HEK293 (cell line): ENCODE results near the gene CLEC16A.

ENCODE experiments used
- CTCF ChIA-PET: fragments of 350-600 bp; formaldehyde crosslinking; extraction: SDS; loops from one replicate; lab custom pipeline; 2021; ENCODE audit warnings: antibody characterized with exemption; lab: Yijun Ruan, JAX
- POLR2A ChIA-PET: fragments of 300-600 bp; formaldehyde crosslinking; extraction: SDS; loops from one replicate; lab custom pipeline; 2020; ENCODE audit warnings: antibody characterized with exemption, inconsistent platforms; lab: Yijun Ruan, JAX
- H3K27ac ChIP-seq: fragments of 200-500 bp; sonication (Bioruptor generic); 2 replicates; pipeline ENCODE4 v1.5.1; 2014; ENCODE audit warnings: low read depth, low read length, control low read depth, inconsistent platforms; ENCODE audit errors: extremely low read depth
- H3K36me3 ChIP-seq, 2 experiments: fragments of 200-500 bp in 1 of 2; sonication (Bioruptor generic) in 1 of 2; 1 replicate in 1 of 2; 2 replicates in 1 of 2; pipeline ENCODE4 v1.5.1; 2014 to 2017; ENCODE audit warnings: inconsistent platforms in 2 of 2, low read length in 2 of 2; ENCODE audit not compliant: control insufficient read depth in 2 of 2, insufficient read depth in 1 of 2
- H3K4me1 ChIP-seq: fragments of 200-500 bp; sonication (Bioruptor generic); 2 replicates; pipeline ENCODE4 v1.5.1; 2014; ENCODE audit warnings: mild to moderate bottlenecking, low read length, inconsistent platforms; ENCODE audit not compliant: control insufficient read depth, insufficient read depth
- H3K4me3 ChIP-seq: 2 replicates; pipeline ENCODE4 v1.5.1; 2011; ENCODE audit warnings: low read depth, mild to moderate bottlenecking, control low read depth, low read length, moderate library complexity
- H3K9me3 ChIP-seq: fragments of 200-500 bp; sonication (Bioruptor generic); 2 replicates; pipeline ENCODE4 v1.5.1; 2014; ENCODE audit warnings: low read depth, low read length, inconsistent platforms; ENCODE audit not compliant: control insufficient read depth, insufficient read depth
- GLI2 ChIP-seq: fragments of 450-650 bp; formaldehyde crosslinking; IDR thresholded peaks from 2 replicates; pipeline ENCODE4; 2017; ENCODE audit warnings: missing biosample characterization, missing genetic modification characterization, low read depth, borderline replicate concordance
- GLIS2 ChIP-seq: fragments of 450-650 bp; formaldehyde crosslinking; IDR thresholded peaks from 2 replicates; pipeline ENCODE4 v1.5.1; 2016; ENCODE audit warnings: missing biosample characterization, missing genetic modification characterization
- KLF16 ChIP-seq: fragments of 450-650 bp; formaldehyde crosslinking; IDR thresholded peaks from 2 replicates; pipeline ENCODE4 v1.5.1; 2017; ENCODE audit warnings: missing biosample characterization, missing genetic modification characterization
- KLF9 ChIP-seq: fragments of 450-650 bp; formaldehyde crosslinking; IDR thresholded peaks from 2 replicates; pipeline ENCODE4 v1.5.1; 2016; ENCODE audit warnings: missing biosample characterization, missing genetic modification characterization, low read depth
- SALL2 ChIP-seq: fragments of 450-650 bp; formaldehyde crosslinking; IDR thresholded peaks from 2 replicates; pipeline ENCODE4 v1.5.0; 2017; ENCODE audit warnings: missing biosample characterization, mild to moderate bottlenecking, missing genetic modification characterization, borderline replicate concordance
- SCRT2 ChIP-seq: fragments of 450-650 bp; formaldehyde crosslinking; IDR thresholded peaks from 2 replicates; pipeline ENCODE4 v1.5.1; 2016; ENCODE audit warnings: missing biosample characterization, missing genetic modification characterization
- SETDB1 ChIP-seq: IDR thresholded peaks from one replicate; pipeline ENCODE4 v1.6.1; 2017; ENCODE audit warnings: mild to moderate bottlenecking, low read length, moderate library complexity, mixed read lengths; ENCODE audit not compliant: insufficient read length
- YY1 ChIP-seq: fragments of 450-650 bp; formaldehyde crosslinking; IDR thresholded peaks from 2 replicates; pipeline ENCODE4 v1.5.1; 2018; ENCODE audit warnings: missing biosample characterization, missing genetic modification characterization
- YY2 ChIP-seq: fragments of 450-650 bp; formaldehyde crosslinking; IDR thresholded peaks from 2 replicates; pipeline ENCODE4 v1.5.1; 2016; ENCODE audit warnings: missing biosample characterization, missing genetic modification characterization
- ZBTB17 ChIP-seq: fragments of 450-650 bp; formaldehyde crosslinking; IDR thresholded peaks from 2 replicates; pipeline ENCODE4 v1.5.1; 2016; ENCODE audit warnings: missing biosample characterization, missing genetic modification characterization
- ZFP3 ChIP-seq: fragments of 450-650 bp; formaldehyde crosslinking; IDR thresholded peaks from 2 replicates; pipeline ENCODE4 v1.5.1; 2016; ENCODE audit warnings: low read depth, missing biosample characterization, missing genetic modification characterization
- ZFP69B ChIP-seq: fragments of 450-650 bp; formaldehyde crosslinking; IDR thresholded peaks from 2 replicates; pipeline ENCODE4 v1.5.1; 2016; ENCODE audit warnings: missing biosample characterization, missing genetic modification characterization
- ZNF114 ChIP-seq: fragments of 450-650 bp; formaldehyde crosslinking; IDR thresholded peaks from 2 replicates; pipeline ENCODE4 v1.5.0; 2017; ENCODE audit warnings: missing biosample characterization, missing genetic modification characterization
- ZNF169 ChIP-seq: fragments of 450-650 bp; formaldehyde crosslinking; IDR thresholded peaks from 2 replicates; pipeline ENCODE4 v1.5.1; 2016; ENCODE audit warnings: missing biosample characterization, missing genetic modification characterization
- ZNF341 ChIP-seq: fragments of 450-650 bp; formaldehyde crosslinking; IDR thresholded peaks from 2 replicates; pipeline ENCODE4; 2016; ENCODE audit warnings: low read depth, missing biosample characterization, missing genetic modification characterization
- ZNF701 ChIP-seq: fragments of 450-650 bp; formaldehyde crosslinking; IDR thresholded peaks from 2 replicates; pipeline ENCODE4 v1.5.1; 2016; ENCODE audit warnings: missing biosample characterization, missing genetic modification characterization
- ZNF768 ChIP-seq: fragments of 450-650 bp; formaldehyde crosslinking; IDR thresholded peaks from 2 replicates; pipeline ENCODE4 v1.5.1; 2018; ENCODE audit warnings: missing biosample characterization, mild to moderate bottlenecking, missing genetic modification characterization
- ZNF843 ChIP-seq: fragments of 450-650 bp; formaldehyde crosslinking; IDR thresholded peaks from 2 replicates; pipeline ENCODE4 v1.5.1; 2016; ENCODE audit warnings: missing biosample characterization, missing genetic modification characterization
- TF ChIP-seq, protein P1 (sequence below): fragments of 450-650 bp; formaldehyde crosslinking; conservative IDR thresholded peaks from 2 replicates; pipeline ENCODE4 v1.5.1; 2016; ENCODE audit warnings: low read depth, missing biosample characterization, missing genetic modification characterization
- TF ChIP-seq, protein P2 (sequence below): fragments of 450-650 bp; formaldehyde crosslinking; IDR thresholded peaks from 2 replicates; pipeline ENCODE4 v1.5.1; 2016; ENCODE audit warnings: missing biosample characterization, missing genetic modification characterization, low read depth
- TF ChIP-seq, protein P3 (sequence below): fragments of 450-650 bp; formaldehyde crosslinking; IDR thresholded peaks from 2 replicates; pipeline ENCODE4 v1.5.1; 2017; ENCODE audit warnings: missing biosample characterization, missing genetic modification characterization
- TF ChIP-seq, protein P4 (sequence below): fragments of 450-650 bp; formaldehyde crosslinking; IDR thresholded peaks from 2 replicates; pipeline ENCODE4 v1.5.1; 2016; ENCODE audit warnings: missing biosample characterization, missing genetic modification characterization
- TF ChIP-seq, protein P5 (sequence below): fragments of 450-650 bp; IDR thresholded peaks from 2 replicates; pipeline ENCODE4 v1.5.1; 2018; ENCODE audit warnings: missing biosample characterization, missing genetic modification characterization
- TF ChIP-seq, protein P6 (sequence below): fragments of 450-650 bp; formaldehyde crosslinking; IDR thresholded peaks from 2 replicates; pipeline ENCODE4 v1.5.1; 2016; ENCODE audit warnings: missing biosample characterization, missing genetic modification characterization

CLEC16A gene

DNA sequence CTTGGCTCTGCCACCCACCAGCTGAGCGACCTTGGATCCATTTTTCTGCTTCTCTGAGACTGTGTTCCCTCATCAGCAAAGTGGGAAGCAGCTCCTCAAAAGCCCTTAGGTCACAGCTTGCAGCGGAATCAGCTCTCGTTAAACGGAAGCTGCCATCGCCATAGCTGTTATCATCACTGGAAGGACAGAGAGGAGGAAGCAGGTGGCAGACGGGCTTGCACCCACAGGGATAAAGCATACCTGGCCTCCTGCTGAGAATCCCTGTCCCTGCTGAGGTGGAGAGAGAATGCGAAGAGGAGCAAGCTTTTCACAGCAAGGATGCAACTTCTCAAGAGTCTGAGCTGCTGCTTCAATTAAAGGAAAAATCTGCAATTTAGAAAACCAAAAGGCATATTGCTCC is 106.6 kb downstream of the CLEC16A start (continued):
- TF ChIP-seq, protein P1, sequence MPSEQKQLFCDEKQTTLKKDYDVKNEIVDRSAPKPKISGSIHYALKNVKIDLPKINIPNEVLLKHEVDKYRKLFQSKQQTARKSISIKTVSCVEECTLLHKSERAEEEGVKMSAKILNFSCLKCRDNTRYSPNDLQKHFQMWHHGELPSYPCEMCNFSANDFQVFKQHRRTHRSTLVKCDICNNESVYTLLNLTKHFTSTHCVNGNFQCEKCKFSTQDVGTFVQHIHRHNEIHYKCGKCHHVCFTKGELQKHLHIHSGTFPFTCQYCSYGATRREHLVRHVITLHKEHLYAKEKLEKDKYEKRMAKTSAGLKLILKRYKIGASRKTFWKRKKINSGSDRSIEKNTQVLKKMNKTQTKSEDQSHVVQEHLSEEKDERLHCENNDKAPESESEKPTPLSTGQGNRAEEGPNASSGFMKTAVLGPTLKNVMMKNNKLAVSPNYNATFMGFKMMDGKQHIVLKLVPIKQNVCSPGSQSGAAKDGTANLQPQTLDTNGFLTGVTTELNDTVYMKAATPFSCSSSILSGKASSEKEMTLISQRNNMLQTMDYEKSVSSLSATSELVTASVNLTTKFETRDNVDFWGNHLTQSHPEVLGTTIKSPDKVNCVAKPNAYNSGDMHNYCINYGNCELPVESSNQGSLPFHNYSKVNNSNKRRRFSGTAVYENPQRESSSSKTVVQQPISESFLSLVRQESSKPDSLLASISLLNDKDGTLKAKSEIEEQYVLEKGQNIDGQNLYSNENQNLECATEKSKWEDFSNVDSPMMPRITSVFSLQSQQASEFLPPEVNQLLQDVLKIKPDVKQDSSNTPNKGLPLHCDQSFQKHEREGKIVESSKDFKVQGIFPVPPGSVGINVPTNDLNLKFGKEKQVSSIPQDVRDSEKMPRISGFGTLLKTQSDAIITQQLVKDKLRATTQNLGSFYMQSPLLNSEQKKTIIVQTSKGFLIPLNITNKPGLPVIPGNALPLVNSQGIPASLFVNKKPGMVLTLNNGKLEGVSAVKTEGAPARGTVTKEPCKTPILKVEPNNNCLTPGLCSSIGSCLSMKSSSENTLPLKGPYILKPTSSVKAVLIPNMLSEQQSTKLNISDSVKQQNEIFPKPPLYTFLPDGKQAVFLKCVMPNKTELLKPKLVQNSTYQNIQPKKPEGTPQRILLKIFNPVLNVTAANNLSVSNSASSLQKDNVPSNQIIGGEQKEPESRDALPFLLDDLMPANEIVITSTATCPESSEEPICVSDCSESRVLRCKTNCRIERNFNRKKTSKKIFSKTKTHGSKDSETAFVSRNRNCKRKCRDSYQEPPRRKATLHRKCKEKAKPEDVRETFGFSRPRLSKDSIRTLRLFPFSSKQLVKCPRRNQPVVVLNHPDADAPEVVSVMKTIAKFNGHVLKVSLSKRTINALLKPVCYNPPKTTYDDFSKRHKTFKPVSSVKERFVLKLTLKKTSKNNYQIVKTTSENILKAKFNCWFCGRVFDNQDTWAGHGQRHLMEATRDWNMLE (tag by site-specific recombination): no peak
- TF ChIP-seq ZNF114 (no peak), KLF16 (tag by site-specific recombination) (no peak), GLIS2 (no peak), YY2 (tag by site-specific recombination) (no peak), SALL2 (tag by site-specific recombination) (no peak), SETDB1 (no peak)
- TF ChIP-seq, protein P2, sequence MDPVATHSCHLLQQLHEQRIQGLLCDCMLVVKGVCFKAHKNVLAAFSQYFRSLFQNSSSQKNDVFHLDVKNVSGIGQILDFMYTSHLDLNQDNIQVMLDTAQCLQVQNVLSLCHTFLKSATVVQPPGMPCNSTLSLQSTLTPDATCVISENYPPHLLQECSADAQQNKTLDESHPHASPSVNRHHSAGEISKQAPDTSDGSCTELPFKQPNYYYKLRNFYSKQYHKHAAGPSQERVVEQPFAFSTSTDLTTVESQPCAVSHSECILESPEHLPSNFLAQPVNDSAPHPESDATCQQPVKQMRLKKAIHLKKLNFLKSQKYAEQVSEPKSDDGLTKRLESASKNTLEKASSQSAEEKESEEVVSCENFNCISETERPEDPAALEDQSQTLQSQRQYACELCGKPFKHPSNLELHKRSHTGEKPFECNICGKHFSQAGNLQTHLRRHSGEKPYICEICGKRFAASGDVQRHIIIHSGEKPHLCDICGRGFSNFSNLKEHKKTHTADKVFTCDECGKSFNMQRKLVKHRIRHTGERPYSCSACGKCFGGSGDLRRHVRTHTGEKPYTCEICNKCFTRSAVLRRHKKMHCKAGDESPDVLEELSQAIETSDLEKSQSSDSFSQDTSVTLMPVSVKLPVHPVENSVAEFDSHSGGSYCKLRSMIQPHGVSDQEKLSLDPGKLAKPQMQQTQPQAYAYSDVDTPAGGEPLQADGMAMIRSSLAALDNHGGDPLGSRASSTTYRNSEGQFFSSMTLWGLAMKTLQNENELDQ (tag by site-specific recombination): no peak
- TF ChIP-seq, protein P3, sequence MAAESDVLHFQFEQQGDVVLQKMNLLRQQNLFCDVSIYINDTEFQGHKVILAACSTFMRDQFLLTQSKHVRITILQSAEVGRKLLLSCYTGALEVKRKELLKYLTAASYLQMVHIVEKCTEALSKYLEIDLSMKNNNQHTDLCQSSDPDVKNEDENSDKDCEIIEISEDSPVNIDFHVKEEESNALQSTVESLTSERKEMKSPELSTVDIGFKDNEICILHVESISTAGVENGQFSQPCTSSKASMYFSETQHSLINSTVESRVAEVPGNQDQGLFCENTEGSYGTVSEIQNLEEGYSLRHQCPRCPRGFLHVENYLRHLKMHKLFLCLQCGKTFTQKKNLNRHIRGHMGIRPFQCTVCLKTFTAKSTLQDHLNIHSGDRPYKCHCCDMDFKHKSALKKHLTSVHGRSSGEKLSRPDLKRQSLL: no peak

DNA sequence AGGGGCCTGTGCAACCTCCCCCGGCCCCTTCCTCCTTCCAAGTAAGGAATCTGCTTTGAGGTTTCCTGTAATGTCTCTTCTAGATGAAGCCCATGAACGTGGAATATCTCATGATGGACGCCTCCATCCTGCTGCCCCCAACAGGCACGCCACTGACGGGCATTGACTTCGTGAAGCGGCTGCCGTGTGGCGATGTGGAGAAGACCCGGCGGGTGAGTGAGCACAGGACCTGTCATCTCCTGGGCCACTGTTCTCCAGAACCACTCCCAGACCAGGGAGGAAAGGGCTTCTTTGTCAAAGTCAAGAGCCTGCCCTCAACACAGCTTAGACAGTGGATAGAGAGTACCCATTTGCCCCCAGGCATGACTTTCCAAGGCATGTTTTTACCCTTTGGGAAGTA is 107.1 kb downstream of the CLEC16A start:
- Histone ChIP-seq H3K27ac (no peak overlapping the region), H3K36me3 (peaks cover 0 to 41% of the 10 kb centered on the region in 2 experiments; a peak in 2 of 3 replicates), H3K4me1 (peaks cover 9% of the 10 kb centered on the region), H3K4me3 (no peak overlapping the region), H3K9me3 (no peaks in the 10 kb centered on the region)
- CTCF ChIA-PET: no interaction called here
- POLR2A ChIA-PET: no interaction called here
- TF ChIP-seq ZBTB17 (tag by site-specific recombination) (no peak), GLI2 (no peak), ZFP3 (no peak), KLF9 (tag by site-specific recombination) (no peak), YY1 (tag by site-specific recombination) (no peak), ZNF169 (tag by site-specific recombination) (no peak), ZNF341 (tag by site-specific recombination) (no peak), ZNF768 (tag by site-specific recombination) (no peak), SCRT2 (no peak), ZFP69B (no peak), ZNF843 (tag by site-specific recombination) (no peak), ZNF701 (no peak)
- TF ChIP-seq, protein P4, sequence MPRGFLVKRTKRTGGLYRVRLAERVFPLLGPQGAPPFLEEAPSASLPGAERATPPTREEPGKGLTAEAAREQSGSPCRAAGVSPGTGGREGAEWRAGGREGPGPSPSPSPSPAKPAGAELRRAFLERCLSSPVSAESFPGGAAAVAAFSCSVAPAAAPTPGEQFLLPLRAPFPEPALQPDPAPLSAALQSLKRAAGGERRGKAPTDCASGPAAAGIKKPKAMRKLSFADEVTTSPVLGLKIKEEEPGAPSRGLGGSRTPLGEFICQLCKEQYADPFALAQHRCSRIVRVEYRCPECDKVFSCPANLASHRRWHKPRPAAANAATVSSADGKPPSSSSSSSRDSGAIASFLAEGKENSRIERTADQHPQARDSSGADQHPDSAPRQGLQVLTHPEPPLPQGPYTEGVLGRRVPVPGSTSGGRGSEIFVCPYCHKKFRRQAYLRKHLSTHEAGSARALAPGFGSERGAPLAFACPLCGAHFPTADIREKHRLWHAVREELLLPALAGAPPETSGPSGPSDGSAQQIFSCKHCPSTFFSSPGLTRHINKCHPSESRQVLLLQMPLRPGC (tag by site-specific recombination): no peak
- TF ChIP-seq, protein P5, sequence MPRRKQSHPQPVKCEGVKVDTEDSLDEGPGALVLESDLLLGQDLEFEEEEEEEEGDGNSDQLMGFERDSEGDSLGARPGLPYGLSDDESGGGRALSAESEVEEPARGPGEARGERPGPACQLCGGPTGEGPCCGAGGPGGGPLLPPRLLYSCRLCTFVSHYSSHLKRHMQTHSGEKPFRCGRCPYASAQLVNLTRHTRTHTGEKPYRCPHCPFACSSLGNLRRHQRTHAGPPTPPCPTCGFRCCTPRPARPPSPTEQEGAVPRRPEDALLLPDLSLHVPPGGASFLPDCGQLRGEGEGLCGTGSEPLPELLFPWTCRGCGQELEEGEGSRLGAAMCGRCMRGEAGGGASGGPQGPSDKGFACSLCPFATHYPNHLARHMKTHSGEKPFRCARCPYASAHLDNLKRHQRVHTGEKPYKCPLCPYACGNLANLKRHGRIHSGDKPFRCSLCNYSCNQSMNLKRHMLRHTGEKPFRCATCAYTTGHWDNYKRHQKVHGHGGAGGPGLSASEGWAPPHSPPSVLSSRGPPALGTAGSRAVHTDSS (tag by site-specific recombination): no peak
- TF ChIP-seq, protein P6, sequence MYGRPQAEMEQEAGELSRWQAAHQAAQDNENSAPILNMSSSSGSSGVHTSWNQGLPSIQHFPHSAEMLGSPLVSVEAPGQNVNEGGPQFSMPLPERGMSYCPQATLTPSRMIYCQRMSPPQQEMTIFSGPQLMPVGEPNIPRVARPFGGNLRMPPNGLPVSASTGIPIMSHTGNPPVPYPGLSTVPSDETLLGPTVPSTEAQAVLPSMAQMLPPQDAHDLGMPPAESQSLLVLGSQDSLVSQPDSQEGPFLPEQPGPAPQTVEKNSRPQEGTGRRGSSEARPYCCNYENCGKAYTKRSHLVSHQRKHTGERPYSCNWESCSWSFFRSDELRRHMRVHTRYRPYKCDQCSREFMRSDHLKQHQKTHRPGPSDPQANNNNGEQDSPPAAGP (tag by site-specific recombination): no peak
